SK-N-SH (cell line): ENCODE results near the gene SPINK9. TPM values are rescaled to one million over a fixed set of nuclear protein-coding genes. Genes with fewer than 3 reads are reported as not detected.

Experiments
- CTCF ChIA-PET: fragments of 300-600, 350-600 bp; formaldehyde crosslinking; extraction: SDS; loops from one replicate; lab custom pipeline; 2021; lab: Yijun Ruan, JAX
- POLR2A ChIA-PET: fragments of 350-600 bp; sonication (Branson Sonifier 250); formaldehyde crosslinking; extraction: SDS; loops from one replicate; lab custom pipeline; 2020; ENCODE audit warnings: antibody characterized with exemption, inconsistent platforms; lab: Yijun Ruan, JAX
- DNase-seq: peaks from one replicate; pipeline ENCODE4 v3.0.0; 2012
- H2AFZ ChIP-seq: fragments of 200-600 bp; sonication (generic); 2 replicates; pipeline ENCODE4 v1.8.1; 2016; ENCODE audit warnings: antibody characterized with exemption, mild to moderate bottlenecking, low read depth
- H3F3A ChIP-seq: fragments of 200-600 bp; sonication (generic); replicated peaks from 2 replicates; pipeline ENCODE3; 2016; ENCODE audit warnings: antibody characterized with exemption, mild to moderate bottlenecking; ENCODE audit not compliant: insufficient read depth
- H3K27ac ChIP-seq, 2 experiments: fragments of 200-500 bp in 1 of 2; fragments of 200-600 bp in 1 of 2; sonication (Bioruptor generic) in 1 of 2; sonication (generic), shearing (Covaris generic) in 1 of 2; 2 replicates each; pipeline versions ENCODE4 v1.5.1 to v1.6.1; 2014 to 2016; ENCODE audit warnings: low read depth in 2 of 2, inconsistent platforms in 1 of 2, low read length in 1 of 2, mild to moderate bottlenecking in 1 of 2, mixed read lengths in 1 of 2
- H3K27me3 ChIP-seq: fragments of 200-600 bp; sonication (generic), shearing (Covaris generic); 2 replicates; pipeline ENCODE4 v1.6.1; 2016; ENCODE audit warnings: mixed run types; ENCODE audit not compliant: insufficient read depth
- H3K36me3 ChIP-seq, 2 experiments: fragments of 200-500 bp in 1 of 2; fragments of 200-600 bp in 1 of 2; sonication (Bioruptor generic) in 1 of 2; sonication (generic) in 1 of 2; replicated peaks in 1 of 2; 2 replicates each; pipeline versions ENCODE3 to v1.5.1; 2014 to 2016; ENCODE audit warnings: low read length in 1 of 2, mild to moderate bottlenecking in 1 of 2; ENCODE audit not compliant: insufficient read depth in 2 of 2, control insufficient read depth in 1 of 2
- H3K4me1 ChIP-seq, 2 experiments: fragments of 200-500 bp in 1 of 2; fragments of 200-600 bp in 1 of 2; sonication (Bioruptor generic) in 1 of 2; sonication (generic), shearing (Covaris generic) in 1 of 2; 2 replicates each; pipeline versions ENCODE4 v1.5.1 to v1.6.1; 2014 to 2016; ENCODE audit warnings: low read depth in 1 of 2, low read length in 1 of 2, mixed run types in 1 of 2; ENCODE audit not compliant: insufficient read depth in 2 of 2, control insufficient read depth in 1 of 2
- H3K4me2 ChIP-seq: fragments of 200-600 bp; sonication (generic), shearing (Covaris generic); 2 replicates; pipeline ENCODE4 v1.6.1; 2017; ENCODE audit warnings: mixed run types
- H3K4me3 ChIP-seq, 2 experiments: fragments of 200-500 bp in 1 of 2; fragments of 200-600 bp in 1 of 2; sonication (Bioruptor generic) in 1 of 2; sonication (generic), shearing (Covaris generic) in 1 of 2; 2 replicates each; pipeline versions ENCODE4 v1.5.1 to v1.8.1; 2014 to 2016; ENCODE audit warnings: low read depth in 2 of 2, inconsistent platforms in 1 of 2, low read length in 1 of 2, mild to moderate bottlenecking in 1 of 2, mixed read lengths in 1 of 2, moderate library complexity in 1 of 2
- H3K79me2 ChIP-seq: fragments of 200-600 bp; sonication (generic); 2 replicates; pipeline ENCODE4 v1.8.1; 2017; ENCODE audit warnings: mild to moderate bottlenecking; ENCODE audit not compliant: insufficient read depth
- H3K9ac ChIP-seq: fragments of 200-600 bp; sonication (generic); 2 replicates; pipeline ENCODE4 v1.6.1; 2017; ENCODE audit warnings: mixed run types
- H3K9me2 ChIP-seq: fragments of 200-600 bp; sonication (generic); 2 replicates; pipeline ENCODE4 v1.6.1; 2017; ENCODE audit warnings: mixed run types
- H3K9me3 ChIP-seq: fragments of 200-600 bp; sonication (generic); 2 replicates; pipeline ENCODE4 v1.6.1; 2017; ENCODE audit warnings: mixed run types, mild to moderate bottlenecking, moderate library complexity
- H4K20me1 ChIP-seq: fragments of 200-600 bp; sonication (generic); 2 replicates; pipeline ENCODE4 v1.6.1; 2017; ENCODE audit warnings: mild to moderate bottlenecking, mixed run types; ENCODE audit not compliant: insufficient read depth
- CHD2 ChIP-seq: fragments of 150-350 bp; IDR thresholded peaks from 2 replicates; pipeline ENCODE4 v1.6.1; 2018; ENCODE audit warnings: low read length; ENCODE audit not compliant: partially characterized antibody
- CTCF ChIP-seq: fragments of 200-600 bp; sonication (generic); IDR thresholded peaks from 2 replicates; pipeline ENCODE4 v1.6.1; 2017; ENCODE audit warnings: antibody characterized with exemption, mild to moderate bottlenecking, moderate library complexity
- ELF1 ChIP-seq: IDR thresholded peaks from 2 replicates; pipeline ENCODE4 v1.4.0; 2012
- EP300 ChIP-seq, 2 experiments: IDR thresholded peaks; 2 replicates each; pipeline versions ENCODE4 v1.4.0 to v1.6.1; 2012; ENCODE audit warnings: borderline replicate concordance in 1 of 2, low read depth in 1 of 2, low read length in 1 of 2
- FOXJ3 ChIP-seq: sonication (generic); formaldehyde crosslinking; IDR thresholded peaks from 2 replicates; pipeline ENCODE4 v1.5.1; 2020; ENCODE audit warnings: mild to moderate bottlenecking, missing genetic modification reagents
- FOXM1 ChIP-seq: IDR thresholded peaks from 2 replicates; pipeline ENCODE4 v1.4.0; 2012; ENCODE audit warnings: low read depth, mild to moderate bottlenecking
- GABPA ChIP-seq: IDR thresholded peaks from 2 replicates; pipeline ENCODE4 v1.4.0; 2012; ENCODE audit warnings: low read depth, mild to moderate bottlenecking
- IRF3 ChIP-seq: fragments of 150-350 bp; IDR thresholded peaks from 2 replicates; pipeline ENCODE4 v1.6.1; 2016; ENCODE audit warnings: mild to moderate bottlenecking, low read depth, low read length
- JUND ChIP-seq: IDR thresholded peaks from 2 replicates; pipeline ENCODE4 v1.4.0; 2012
- MXI1 ChIP-seq: IDR thresholded peaks from 2 replicates; pipeline ENCODE4 v1.6.1; 2012; ENCODE audit warnings: mild to moderate bottlenecking, low read depth, low read length, improper control_type of control experiment
- NFIC ChIP-seq: IDR thresholded peaks from 2 replicates; pipeline ENCODE4 v1.4.0; 2012; ENCODE audit warnings: borderline replicate concordance
- NRF1 ChIP-seq: IDR thresholded peaks from 2 replicates; pipeline ENCODE4 v1.6.1; 2012; ENCODE audit warnings: low read depth, mild to moderate bottlenecking, low read length
- PBX3 ChIP-seq: IDR thresholded peaks from 2 replicates; pipeline ENCODE4; 2012
- RCOR1 ChIP-seq: fragments of 150-350 bp; IDR thresholded peaks from 2 replicates; pipeline ENCODE4 v1.6.1; 2017; ENCODE audit warnings: antibody characterized with exemption, low read length
- RFX5 ChIP-seq: IDR thresholded peaks from 2 replicates; pipeline ENCODE4 v1.6.1; 2012; ENCODE audit warnings: mild to moderate bottlenecking, improper control_type of control experiment, low read length
- SIN3A ChIP-seq: IDR thresholded peaks from 2 replicates; pipeline ENCODE4 v1.6.1; 2012; ENCODE audit warnings: low read depth, mild to moderate bottlenecking, low read length, moderate library complexity, borderline replicate concordance
- SMC3 ChIP-seq: IDR thresholded peaks from 2 replicates; pipeline ENCODE4 v1.6.1; 2012; ENCODE audit warnings: low read depth, low read length, improper control_type of control experiment
- TAF1 ChIP-seq: IDR thresholded peaks from 2 replicates; pipeline ENCODE4 v1.6.1; 2012; ENCODE audit warnings: low read depth, mild to moderate bottlenecking, low read length, moderate library complexity, borderline replicate concordance
- TCF12 ChIP-seq: IDR thresholded peaks from 2 replicates; pipeline ENCODE4 v1.4.0; 2012
- USF1 ChIP-seq: IDR thresholded peaks from 2 replicates; pipeline ENCODE4 v1.4.0; 2012; ENCODE audit warnings: low read depth, borderline replicate concordance
- ZBTB33 ChIP-seq: IDR thresholded peaks from 2 replicates; pipeline ENCODE4 v1.4.0; 2012; ENCODE audit warnings: low read depth, borderline replicate concordance
- WGBS: methylation state at CpG from one replicate; pipeline ENCODE4 v1.1.6; 2017; ENCODE audit warnings: low lambda C conversion rate; 5-methylcytosine and 5-hydroxymethylcytosine counted together
- polyA plus RNA-seq, 3 experiments: library from polyadenylated mRNA; depleted of rRNA; stranded (reverse); fragments of >200 nt; gene quantifications; 2 replicates each; pipeline ENCODE4 v1.2.3, GENCODE V29; 2012

SPINK9 gene
- polyA plus RNA-seq, 1 of the 3 experiments (the other 2 are of a cell fraction): not detected

GRCh38 chr5:148383564-148384379, 48.4 kb downstream of the SPINK9 start, which contains the start of gene FBXO38:
Gene FBXO38 (plus strand): TSS chr5:148383958. CDS start chr5:148394777, 10,819 bp downstream.
- peak within 1 kb of the TSS; percentile 94 for H3K9ac ChIP-seq
- ChIA-PET POLR2A (interaction anchor here (0.8 kb wide), 1 partner anchor 17 kb away, joined by 3 read pairs; no protein-coding TSS in a partner anchor), CTCF (interaction anchor here (0.7 to 1.6 kb wide), 3 partner anchors 9 to 348 kb away, joined by 3 to 9 read pairs (median 3); no protein-coding TSS in a partner anchor)
- H3K27me3 ChIP-seq: no peaks in the 10 kb centered on the region
- peaks cover 23% of the 10 kb centered on the region for H4K20me1 ChIP-seq
- peak within 1 kb of the TSS; percentile 87 to 95 for H3K4me3 ChIP-seq
- peak within 1 kb of the TSS; percentile 84 for H3K4me2 ChIP-seq
- peak; percentile 92 for DNase-seq
- H2AFZ ChIP-seq: peak within 1 kb of the TSS; percentile 91
- H3K9me2 ChIP-seq: no peaks in the 10 kb centered on the region
- H3K27ac ChIP-seq: peak within 1 kb of the TSS; percentile 82
- H3F3A ChIP-seq: no peaks in the 10 kb centered on the region
- WGBS: 0% methylated on average over 28 of the region's 45 CpGs
- peaks cover 8 to 19% of the 10 kb centered on the region in 2 experiments; a peak in 3 of 4 replicates for H3K4me1 ChIP-seq
- H3K9me3 ChIP-seq: no peaks in the 10 kb centered on the region
- H3K36me3 ChIP-seq: peaks cover 7 to 13% of the 10 kb centered on the region in 2 experiments
- H3K79me2 ChIP-seq: peaks cover 50% of the 10 kb centered on the region
- TF ChIP-seq TCF12 (0 out of 2 replicates have a peak, but pooled peaks have one; percentile 31), RCOR1 (no peak), TAF1 (peak; percentile 70), GABPA (peak; percentile 98), FOXM1 (no peak), SMC3 (no peak), SIN3A (0 out of 2 replicates have a peak, but pooled peaks have one; percentile 62), PBX3 (no peak), ZBTB33 (no peak), FOXJ3 (CRISPR knock-in tag) (peak; percentile 5), EP300 (IDR thresholded peaks at IDR 0.05; ENCODE audit: borderline replicate concordance in 1 of 2, low read depth in 1 of 2, low read length in 1 of 2) (no peak), CTCF (0 out of 2 replicates have a peak, but pooled peaks have one; percentile 13), NFIC (no peak), MXI1 (peak; percentile 96), JUND (no peak), USF1 (peak; percentile 16; the same call in 1 of the 2 replicates), NRF1 (no peak), ELF1 (peak; percentile 94), IRF3 (no peak), CHD2 (peak; percentile 52), RFX5 (no peak; the same call in 1 of the 2 replicates)
